Immature natural killer cell (primary cell): ENCODE measurements around the gene DOK6. TPM values are rescaled to one million over a fixed set of nuclear protein-coding genes. Genes with fewer than 3 reads are reported as not detected.

Experiments
- DNase-seq, 3 donors: peaks; one replicate each; pipeline ENCODE4 v3.0.0; 2022; ENCODE audit warnings: mixed read lengths in 1 of 3
- H3K27ac Mint-ChIP-seq, 6 donors: one replicate each; pipeline ENCODE4 v1.8.0; 2020; ENCODE audit warnings: mixed read lengths in 6 of 6, mild to moderate bottlenecking in 5 of 6, inconsistent platforms in 4 of 6, moderate library complexity in 3 of 6
- H3K27me3 Mint-ChIP-seq, 3 donors: one replicate each; pipeline ENCODE4 v1.8.0; 2020 to 2021; ENCODE audit warnings: low read depth in 3 of 3, mild to moderate bottlenecking in 3 of 3, mixed read lengths in 3 of 3, moderate library complexity in 3 of 3, inconsistent platforms in 1 of 3
- H3K36me3 Mint-ChIP-seq, 3 donors: one replicate each; pipeline ENCODE4 v1.8.0; 2020; ENCODE audit warnings: mixed read lengths in 3 of 3, inconsistent platforms in 2 of 3, mild to moderate bottlenecking in 2 of 3
- H3K4me1 Mint-ChIP-seq, 2 donors: one replicate each; pipeline ENCODE4 v1.8.0; 2020; ENCODE audit warnings: inconsistent platforms in 2 of 2, mild to moderate bottlenecking in 2 of 2, mixed read lengths in 2 of 2, moderate library complexity in 1 of 2
- H3K4me3 Mint-ChIP-seq, 5 donors: one replicate each; pipeline ENCODE4 v1.8.0; 2020; ENCODE audit warnings: mild to moderate bottlenecking in 5 of 5, mixed read lengths in 5 of 5, inconsistent platforms in 3 of 5, moderate library complexity in 3 of 5
- H3K9me3 Mint-ChIP-seq, 6 donors: one replicate each; pipeline ENCODE4 v1.8.0; 2020; ENCODE audit warnings: mild to moderate bottlenecking in 6 of 6, mixed read lengths in 6 of 6, inconsistent platforms in 4 of 6, moderate library complexity in 3 of 6
- polyA plus RNA-seq, 3 donors: library from polyadenylated mRNA; unstranded; fragments of 300-500 nt; fragmentation: Illumina TruSeq; gene quantifications; one replicate each; pipeline ENCODE4 v1.2.3, GENCODE V29; 2021

Gene DOK6
- polyA plus RNA-seq, 3 donors from 2014 or later: 0.17 to 0.54 (median 0.30) TPM

GRCh38 chr18:69701305-69701704 is 300.6 kb downstream of the DOK6 start:
- no peaks in the 10 kb centered on the region for H3K9me3 Mint-ChIP-seq
- no peaks in the 10 kb centered on the region for H3K27me3 Mint-ChIP-seq
- H3K36me3 Mint-ChIP-seq: peaks cover 0 to 3% (median 0%) of the 10 kb centered on the region in 3 donors
- H3K4me3 Mint-ChIP-seq: no peak overlapping the region
- no peak overlapping the region for H3K27ac Mint-ChIP-seq
- no peak for DNase-seq
- H3K4me1 Mint-ChIP-seq: peaks cover 6% of the 10 kb centered on the region in 2 donors

- no peak overlapping the region for H3K4me3 Mint-ChIP-seq
- H3K9me3 Mint-ChIP-seq: no peaks in the 10 kb centered on the region
- H3K36me3 Mint-ChIP-seq: peaks cover 3 to 9% (median 4%) of the 10 kb centered on the region in 3 donors
- no peaks in the 10 kb centered on the region for H3K27me3 Mint-ChIP-seq
- no peak for DNase-seq
- H3K4me1 Mint-ChIP-seq: peaks cover 0 to under 1% of the 10 kb centered on the region in 2 donors
- no peak overlapping the region for H3K27ac Mint-ChIP-seq
Observed at GRCh38 chr18:69703461-69703860, 302.8 kb downstream of the DOK6 start.

- Mint-ChIP-seq H3K36me3 (peaks cover 3 to 9% (median 4%) of the 10 kb centered on the region in 3 donors), H3K27me3 (no peaks in the 10 kb centered on the region), H3K4me3 (no peak overlapping the region), H3K4me1 (no peaks in the 10 kb centered on the region), H3K27ac (no peak overlapping the region), H3K9me3 (no peaks in the 10 kb centered on the region)
- no peak for DNase-seq
Observed at GRCh38 chr18:69705987-69706386, 305.3 kb downstream of the DOK6 start.

- Mint-ChIP-seq H3K36me3 (peaks cover 3 to 12% (median 4%) of the 10 kb centered on the region in 3 donors), H3K9me3 (no peaks in the 10 kb centered on the region), H3K27ac (no peak overlapping the region), H3K27me3 (peaks cover 0 to 2% (median 0%) of the 10 kb centered on the region in 3 donors), H3K4me1 (no peaks in the 10 kb centered on the region), H3K4me3 (no peak overlapping the region)
- no peak for DNase-seq
Observed at GRCh38 chr18:69708844-69709243, 308.2 kb downstream of the DOK6 start.

- peaks cover 13 to 28% (median 18%) of the 10 kb centered on the region in 6 donors for H3K9me3 Mint-ChIP-seq
- H3K27ac Mint-ChIP-seq: peak overlapping the region in 2 of 6 donors; percentile 22 to 56
- H3K27me3 Mint-ChIP-seq: peaks cover 1 to 2% (median 2%) of the 10 kb centered on the region in 3 donors
- DNase-seq: peak in 1 of 3 donors; percentile 13
- H3K4me3 Mint-ChIP-seq: peak overlapping the region in 1 of 5 donors; percentile 25
- peaks cover 14 to 23% of the 10 kb centered on the region in 2 donors for H3K4me1 Mint-ChIP-seq
- H3K36me3 Mint-ChIP-seq: peaks cover 22 to 31% (median 22%) of the 10 kb centered on the region in 3 donors
Observed at GRCh38 chr18:69715191-69715795, 314.6 kb downstream of the DOK6 start.

GRCh38 chr18:69717586-69717985 is 316.9 kb downstream of the DOK6 start:
- Mint-ChIP-seq H3K4me1 (peaks cover 14 to 29% of the 10 kb centered on the region in 2 donors), H3K4me3 (no peak overlapping the region), H3K9me3 (peaks cover 13 to 28% (median 18%) of the 10 kb centered on the region in 6 donors), H3K27me3 (peaks cover 0 to 2% (median 1%) of the 10 kb centered on the region in 3 donors), H3K27ac (no peak overlapping the region), H3K36me3 (peaks cover 22 to 32% (median 22%) of the 10 kb centered on the region in 3 donors)
- no peak for DNase-seq

GRCh38 chr18:69718912-69719547 is 318.3 kb downstream of the DOK6 start:
- Mint-ChIP-seq H3K9me3 (peaks cover 13 to 28% (median 18%) of the 10 kb centered on the region in 6 donors), H3K27me3 (peaks cover 0 to 2% (median 1%) of the 10 kb centered on the region in 3 donors), H3K27ac (no peak overlapping the region), H3K4me1 (peaks cover 26 to 43% of the 10 kb centered on the region in 2 donors), H3K4me3 (no peak overlapping the region), H3K36me3 (peaks cover 22 to 32% (median 22%) of the 10 kb centered on the region in 3 donors)
- no peak for DNase-seq

- Mint-ChIP-seq H3K4me3 (no peak overlapping the region), H3K36me3 (peaks cover 22 to 32% (median 22%) of the 10 kb centered on the region in 3 donors), H3K27me3 (peaks cover 0 to 2% (median 1%) of the 10 kb centered on the region in 3 donors), H3K9me3 (peaks cover 13 to 28% (median 18%) of the 10 kb centered on the region in 6 donors), H3K4me1 (peaks cover 22 to 47% of the 10 kb centered on the region in 2 donors), H3K27ac (no peak overlapping the region)
- DNase-seq: no peak
Observed at GRCh38 chr18:69720422-69720821, 319.7 kb downstream of the DOK6 start.

- Mint-ChIP-seq H3K4me3 (peak overlapping the region; percentile 13 to 52 (median 25)), H3K27ac (peak overlapping the region; percentile 26 to 76 (median 69)), H3K36me3 (peaks cover 13 to 39% (median 24%) of the 10 kb centered on the region in 3 donors), H3K9me3 (peaks cover 9 to 15% (median 10%) of the 10 kb centered on the region in 6 donors), H3K27me3 (peaks cover 0 to 2% (median 0%) of the 10 kb centered on the region in 3 donors), H3K4me1 (peaks cover 14 to 36% of the 10 kb centered on the region in 2 donors)
- DNase-seq: peak; percentile 50 to 66 (median 64)
Observed at GRCh38 chr18:69723434-69723833, 322.7 kb downstream of the DOK6 start.

GRCh38 chr18:69725009-69725408 is 324.3 kb downstream of the DOK6 start:
- Mint-ChIP-seq H3K4me3 (no peak overlapping the region), H3K27me3 (peaks cover 0 to 2% (median 0%) of the 10 kb centered on the region in 3 donors), H3K36me3 (peaks cover 5 to 31% (median 20%) of the 10 kb centered on the region in 3 donors), H3K27ac (peak overlapping the region in 4 of 6 donors; percentile 6 to 23 (median 14)), H3K4me1 (peaks cover 14 to 36% of the 10 kb centered on the region in 2 donors), H3K9me3 (peaks cover 0 to 2% (median 0%) of the 10 kb centered on the region in 6 donors)
- no peak for DNase-seq

- Mint-ChIP-seq H3K4me1 (peaks cover 14 to 40% of the 10 kb centered on the region in 2 donors), H3K27me3 (peaks cover 0 to 2% (median 0%) of the 10 kb centered on the region in 3 donors), H3K4me3 (no peak overlapping the region), H3K27ac (peak overlapping the region in 4 of 6 donors; percentile 3 to 71 (median 32)), H3K36me3 (peaks cover 5 to 30% (median 20%) of the 10 kb centered on the region in 3 donors), H3K9me3 (peaks cover 0 to 2% (median 0%) of the 10 kb centered on the region in 6 donors)
- DNase-seq: no peak
Observed at GRCh38 chr18:69725855-69726508, 325.3 kb downstream of the DOK6 start.

- peaks cover 11 to 39% of the 10 kb centered on the region in 2 donors for H3K4me1 Mint-ChIP-seq
- peaks cover 0 to 2% (median 0%) of the 10 kb centered on the region in 6 donors for H3K9me3 Mint-ChIP-seq
- H3K36me3 Mint-ChIP-seq: peaks cover 11 to 38% (median 33%) of the 10 kb centered on the region in 3 donors
- no peak for DNase-seq
- H3K27ac Mint-ChIP-seq: peak overlapping the region in 1 of 6 donors; percentile 27
- peaks cover 0 to 2% (median 0%) of the 10 kb centered on the region in 3 donors for H3K27me3 Mint-ChIP-seq
- H3K4me3 Mint-ChIP-seq: no peak overlapping the region
Observed at GRCh38 chr18:69727912-69728572, 327.4 kb downstream of the DOK6 start.

- H3K27me3 Mint-ChIP-seq: peaks cover 0 to 2% (median 0%) of the 10 kb centered on the region in 3 donors
- peak; percentile 13 to 14 (median 14) for DNase-seq
- no peak overlapping the region for H3K4me3 Mint-ChIP-seq
- peaks cover 16 to 49% (median 37%) of the 10 kb centered on the region in 3 donors for H3K36me3 Mint-ChIP-seq
- peaks cover 0 to 2% (median 0%) of the 10 kb centered on the region in 6 donors for H3K9me3 Mint-ChIP-seq
- H3K4me1 Mint-ChIP-seq: peaks cover 0 to 19% of the 10 kb centered on the region in 2 donors
- H3K27ac Mint-ChIP-seq: no peak overlapping the region
Observed at GRCh38 chr18:69730664-69731063, 330.0 kb downstream of the DOK6 start.
